SK-N-SH (cell line): ENCODE data around the gene ITFG1.
A peak's percentile ranks its signal among the peaks of the same experiment; 100 is the strongest.

Source experiments
- CHD2 ChIP-seq: fragments of 150-350 bp; IDR thresholded peaks from 2 replicates; pipeline ENCODE4 v1.6.1; 2018; ENCODE audit warnings: low read length; ENCODE audit not compliant: partially characterized antibody
- CTCF ChIP-seq: fragments of 200-600 bp; sonication (generic); IDR thresholded peaks from 2 replicates; pipeline ENCODE4 v1.6.1; 2017; ENCODE audit warnings: antibody characterized with exemption, mild to moderate bottlenecking, moderate library complexity
- ELF1 ChIP-seq: IDR thresholded peaks from 2 replicates; pipeline ENCODE4 v1.4.0; 2012
- EP300 ChIP-seq, 2 experiments: IDR thresholded peaks; 2 replicates each; pipeline versions ENCODE4 v1.4.0 to v1.6.1; 2012; ENCODE audit warnings: borderline replicate concordance in 1 of 2, low read depth in 1 of 2, low read length in 1 of 2
- EZH2phosphoT487 ChIP-seq: fragments of 200-600 bp; sonication (generic); IDR thresholded peaks from 2 replicates; pipeline ENCODE4 v1.6.1; 2017; ENCODE audit warnings: low read depth, mixed run types, mild to moderate bottlenecking, antibody characterized with exemption, moderate library complexity, borderline replicate concordance
- JUND ChIP-seq: IDR thresholded peaks from 2 replicates; pipeline ENCODE4 v1.4.0; 2012
- POLR2AphosphoS5 ChIP-seq: IDR thresholded peaks from 2 replicates; pipeline ENCODE4 v1.6.1; 2012; ENCODE audit warnings: low read depth, low read length
- RAD21 ChIP-seq: IDR thresholded peaks from 2 replicates; pipeline ENCODE4 v1.6.1; 2012; ENCODE audit warnings: mild to moderate bottlenecking, low read length
- SIN3A ChIP-seq: IDR thresholded peaks from 2 replicates; pipeline ENCODE4 v1.6.1; 2012; ENCODE audit warnings: low read depth, mild to moderate bottlenecking, low read length, moderate library complexity, borderline replicate concordance
- SMC3 ChIP-seq: IDR thresholded peaks from 2 replicates; pipeline ENCODE4 v1.6.1; 2012; ENCODE audit warnings: low read depth, low read length, improper control_type of control experiment
- TAF1 ChIP-seq: IDR thresholded peaks from 2 replicates; pipeline ENCODE4 v1.6.1; 2012; ENCODE audit warnings: low read depth, mild to moderate bottlenecking, low read length, moderate library complexity, borderline replicate concordance
- TEAD4 ChIP-seq: IDR thresholded peaks from 2 replicates; pipeline ENCODE4 v1.4.0; 2012; ENCODE audit warnings: mild to moderate bottlenecking, borderline replicate concordance; ENCODE audit not compliant: insufficient read depth
- USF2 ChIP-seq: fragments of 150-350 bp; IDR thresholded peaks from 2 replicates; pipeline ENCODE4 v1.6.1; 2017; ENCODE audit warnings: antibody characterized with exemption, low read length, low read depth, borderline replicate concordance
- ZBTB33 ChIP-seq: IDR thresholded peaks from 2 replicates; pipeline ENCODE4 v1.4.0; 2012; ENCODE audit warnings: low read depth, borderline replicate concordance

- peak; percentile 48 for TF ChIP-seq JUND
- TF ChIP-seq CTCF: no peak
- TF ChIP-seq EP300 (IDR thresholded peaks at IDR 0.05; ENCODE audit: borderline replicate concordance in 1 of 2, low read depth in 1 of 2, low read length in 1 of 2): no peak
- TF ChIP-seq ELF1: no peak
- no peak for TF ChIP-seq ZBTB33
- TF ChIP-seq SIN3A: no peak
- no peak for TF ChIP-seq POLR2AphosphoS5
- no peak for TF ChIP-seq SMC3
- no peak for TF ChIP-seq USF2
- no peak for TF ChIP-seq TEAD4
- TF ChIP-seq TAF1: no peak
- TF ChIP-seq RAD21: no peak
- no peak for TF ChIP-seq EZH2phosphoT487
- TF ChIP-seq CHD2: no peak
Observed at GRCh38 chr16:47136099-47136842, 324.6 kb downstream of the ITFG1 start.
